HepG2 (cell line): ENCODE results near the gene SRSF4. TPM values are rescaled to one million over a fixed set of nuclear protein-coding genes. Genes with fewer than 3 reads are reported as not detected.

Source experiments
- ATAC-seq: fragments of 200-7000 bp; cut with Tn5 transposase; 3 replicates; pipeline ENCODE4 v1.9.1; 2020; ENCODE audit warnings: mild to moderate bottlenecking, moderate library complexity
- BruUV-seq: library from RNA; stranded (reverse); fragments of 400-500 nt; replicated peaks from 2 replicates; lab custom pipeline; 2021; lab: Mats Ljungman, UMichigan
- CTCF ChIA-PET: fragments of 300-600 bp; formaldehyde crosslinking; extraction: SDS; loops from one replicate; lab custom pipeline; 2021; ENCODE audit warnings: low total read pairs, inconsistent platforms, low intra/inter-chr PET ratio; lab: Yijun Ruan, JAX
- POLR2A ChIA-PET: fragments of 350-600 bp; sonication (Branson Sonifier 250); formaldehyde crosslinking; loops from one replicate; lab custom pipeline; 2020; ENCODE audit warnings: antibody characterized with exemption, inconsistent platforms; lab: Yijun Ruan, JAX
- DNase-seq: peaks from one replicate; pipeline ENCODE4 v3.0.0-alpha.2; 2015; ENCODE audit warnings: low spot score
- FAIRE-seq: peaks from 3 replicates; lab custom pipeline; 2011; peaks lifted over from hg19 to GRCh38; lab: Jason Lieb, UNC
- H2AFZ ChIP-seq: one replicate; pipeline ENCODE4 v1.6.1; 2011; ENCODE audit warnings: low read length, inconsistent platforms
- H3K27ac ChIP-seq: fragments of 300-600 bp; 3 replicates; pipeline ENCODE4 v1.8.0; 2011; ENCODE audit warnings: mixed run types, mild to moderate bottlenecking, mixed read lengths, low read length, inconsistent platforms; ENCODE audit not compliant: insufficient read depth; ENCODE audit errors: extremely low read length
- H3K27me3 ChIP-seq, 2 experiments: fragments of 200-600 bp in 1 of 2; 2 replicates in 1 of 2; 3 replicates in 1 of 2; pipeline versions ENCODE4 v1.6.0 to v1.8.0; 2011; ENCODE audit warnings: low read length in 2 of 2, mild to moderate bottlenecking in 2 of 2, moderate library complexity in 2 of 2, inconsistent platforms in 1 of 2; ENCODE audit not compliant: insufficient read depth in 2 of 2, control insufficient read depth in 1 of 2
- H3K36me3 ChIP-seq, 2 experiments: fragments of 200-600 bp in 1 of 2; replicated peaks in 1 of 2; 2 replicates in 1 of 2; 3 replicates in 1 of 2; pipeline versions ENCODE4 v1.5.1 to v1.8.0; 2011; ENCODE audit warnings: low read length in 2 of 2, inconsistent platforms in 1 of 2; ENCODE audit not compliant: insufficient read depth in 2 of 2, control insufficient read depth in 1 of 2
- H3K4me1 ChIP-seq: 2 replicates; pipeline ENCODE4 v1.5.1; 2012; ENCODE audit warnings: low read length, inconsistent platforms; ENCODE audit not compliant: insufficient read depth
- H3K4me2 ChIP-seq: 2 replicates; pipeline ENCODE4 v1.6.0; 2011; ENCODE audit warnings: low read depth, low read length, inconsistent platforms
- H3K4me3 ChIP-seq, 3 experiments: fragments of 200-600 bp in 1 of 3; sonication (generic), shearing (Covaris generic) in 1 of 3; replicated peaks in 1 of 3; 2 replicates each; pipeline ENCODE4 v1.5.1; 2011 to 2016; ENCODE audit warnings: low read length in 3 of 3, inconsistent platforms in 2 of 3, low read depth in 2 of 3, mild to moderate bottlenecking in 2 of 3, control low read depth in 1 of 3, mixed read lengths in 1 of 3; ENCODE audit not compliant: insufficient read depth in 1 of 3
- H3K79me2 ChIP-seq: one replicate; pipeline ENCODE4 v1.6.1; 2011; ENCODE audit warnings: low read length, inconsistent platforms; ENCODE audit not compliant: insufficient read depth
- H3K9ac ChIP-seq: 2 replicates; pipeline ENCODE4 v1.6.0; 2011; ENCODE audit warnings: mild to moderate bottlenecking, low read depth, low read length, inconsistent platforms; ENCODE audit not compliant: insufficient read depth
- H3K9me3 ChIP-seq: 2 replicates; pipeline ENCODE4 v1.5.1; 2012; ENCODE audit warnings: mild to moderate bottlenecking, low read length
- H4K20me1 ChIP-seq: 2 replicates; pipeline ENCODE4 v1.6.0; 2011; ENCODE audit warnings: inconsistent platforms, mild to moderate bottlenecking, low read length, moderate library complexity; ENCODE audit not compliant: insufficient read depth
- CCDC6 ChIP-seq: sonication (generic); formaldehyde crosslinking; IDR thresholded peaks from 2 replicates; pipeline ENCODE4 v1.8.1; 2022; ENCODE audit warnings: mild to moderate bottlenecking, missing genetic modification reagents, moderate library complexity
- PAWR ChIP-seq: sonication (generic); formaldehyde crosslinking; IDR thresholded peaks from 2 replicates; pipeline ENCODE4 v1.4.0; 2020; ENCODE audit warnings: missing genetic modification reagents, mild to moderate bottlenecking, borderline replicate concordance
- TMF1 ChIP-seq: sonication (generic); formaldehyde crosslinking; IDR thresholded peaks from 2 replicates; pipeline ENCODE4 v1.8.1; 2022; ENCODE audit warnings: low read depth, missing genetic modification reagents
- ZFP41 ChIP-seq: sonication (generic); formaldehyde crosslinking; IDR thresholded peaks from 2 replicates; pipeline ENCODE4 v1.4.0; 2020; ENCODE audit warnings: mild to moderate bottlenecking, missing genetic modification reagents, borderline replicate concordance
- ZFP62 ChIP-seq: sonication (generic); formaldehyde crosslinking; IDR thresholded peaks from 2 replicates; pipeline ENCODE4 v1.4.0; 2020; ENCODE audit warnings: missing genetic modification reagents
- WGBS: methylation state at CpG from one replicate; pipeline ENCODE4 v1.1.6; 2017; ENCODE audit warnings: low lambda C conversion rate; 5-methylcytosine and 5-hydroxymethylcytosine counted together
- in situ Hi-C: cut with HindIII; loops from 2 replicates; pipeline ENCODE4 v1.10.0; 2017; ENCODE audit warnings: low pct_unique_long_range_greater_than_20kb; ENCODE audit not compliant: extremely low pct_ligation_motif_present
- intact Hi-C: fragments of 100-400 bp; cut with micrococcal nuclease; formaldehyde crosslinking; loops from one replicate; pipeline ENCODE4 v1.10.0; 2022; ENCODE audit not compliant: unreplicated experiment
- polyA plus RNA-seq, 8 experiments: library from polyadenylated mRNA; depleted of rRNA in 3 of 8; stranded (reverse) in 7 of 8; unstranded in 1 of 8; fragments of >200 nt; fragmentation: Illumina TruSeq in 4 of 8; extraction: Trizol in 4 of 8; gene quantifications; 2 replicates each; pipeline versions ENCODE4 v1.2.1 to v1.2.3, GENCODE V29; 2011 to 2016; ENCODE audit warnings: low read depth in 4 of 8, missing spikeins in 1 of 8, mixed read lengths in 1 of 8; ENCODE audit not compliant: insufficient read depth in 1 of 8
- total RNA-seq, 5 experiments: library from RNA; depleted of rRNA; stranded (reverse); fragments of >200 nt; fragmentation: Illumina TruSeq; extraction: Trizol; gene quantifications; 2 replicates each; pipeline ENCODE4 v1.2.3, GENCODE V29; 2016; ENCODE audit warnings: low read depth in 1 of 5
- TF ChIP-seq, protein P1 (sequence below), 2 experiments: sonication (generic) in 1 of 2; formaldehyde crosslinking in 1 of 2; IDR thresholded peaks; 2 replicates each; pipeline versions ENCODE4 v1.4.0 to v1.6.1; 2018 to 2020; ENCODE audit warnings: missing genetic modification reagents in 2 of 2, borderline replicate concordance in 1 of 2, low read depth in 1 of 2, mild to moderate bottlenecking in 1 of 2, missing biosample characterization in 1 of 2
- TF ChIP-seq, protein P2 (sequence below): sonication (generic); formaldehyde crosslinking; conservative IDR thresholded peaks from 2 replicates; pipeline ENCODE4 v1.8.0; 2022; ENCODE audit warnings: missing genetic modification reagents

The SRSF4 gene
- total and polyA plus RNA-seq, 2 of the 13 experiments (the other 11 are each of a cell fraction or from before 2014, with no cell fraction given): 37.7 to 50.9 TPM

DNA sequence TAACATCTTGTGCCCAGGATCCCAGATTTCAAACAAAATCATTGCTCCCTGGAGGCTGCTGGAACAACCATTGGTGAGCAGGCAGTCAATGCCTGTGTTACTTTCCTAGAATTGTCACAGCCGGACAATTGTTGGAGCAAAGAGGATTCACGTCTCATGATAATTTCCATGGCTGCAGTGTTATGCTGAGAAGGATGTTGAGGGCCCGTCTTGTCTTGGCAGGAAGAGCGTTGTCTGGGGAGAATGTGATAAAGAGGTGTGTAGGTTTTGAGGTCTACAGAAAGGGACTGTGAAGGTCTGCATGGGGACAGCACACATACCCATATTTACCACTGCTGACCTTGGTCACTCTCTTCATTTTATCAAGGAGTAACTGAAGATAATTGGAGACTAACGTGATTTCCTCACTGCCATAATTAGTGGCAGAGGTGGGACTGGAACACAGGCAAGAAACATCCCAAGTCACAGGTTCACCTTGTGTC is 42.7 kb upstream of the SRSF4 start:
- Histone ChIP-seq H3K9me3 (no peaks in the 10 kb centered on the region), H4K20me1 (no peaks in the 10 kb centered on the region), H3K4me1 (peaks cover 40% of the 10 kb centered on the region), H3K4me2 (no peak overlapping the region), H3K36me3 (peaks cover 0 to 7% of the 10 kb centered on the region in 2 experiments; a peak in 3 of 5 replicates), H3K9ac (no peak overlapping the region), H3K79me2 (peaks cover 3% of the 10 kb centered on the region), H3K4me3 (no peak overlapping the region), H3K27ac (no peak overlapping the region), H3K27me3 (no peaks in the 10 kb centered on the region), H2AFZ (no peak overlapping the region)
- ATAC-seq: no peak
- in situ Hi-C loops (no loop called here), intact Hi-C loops (no loop called here)
- WGBS: 93% methylated on average over 5 of the region's 5 CpGs
- TF ChIP-seq TMF1: no peak
- TF ChIP-seq, protein P1, sequence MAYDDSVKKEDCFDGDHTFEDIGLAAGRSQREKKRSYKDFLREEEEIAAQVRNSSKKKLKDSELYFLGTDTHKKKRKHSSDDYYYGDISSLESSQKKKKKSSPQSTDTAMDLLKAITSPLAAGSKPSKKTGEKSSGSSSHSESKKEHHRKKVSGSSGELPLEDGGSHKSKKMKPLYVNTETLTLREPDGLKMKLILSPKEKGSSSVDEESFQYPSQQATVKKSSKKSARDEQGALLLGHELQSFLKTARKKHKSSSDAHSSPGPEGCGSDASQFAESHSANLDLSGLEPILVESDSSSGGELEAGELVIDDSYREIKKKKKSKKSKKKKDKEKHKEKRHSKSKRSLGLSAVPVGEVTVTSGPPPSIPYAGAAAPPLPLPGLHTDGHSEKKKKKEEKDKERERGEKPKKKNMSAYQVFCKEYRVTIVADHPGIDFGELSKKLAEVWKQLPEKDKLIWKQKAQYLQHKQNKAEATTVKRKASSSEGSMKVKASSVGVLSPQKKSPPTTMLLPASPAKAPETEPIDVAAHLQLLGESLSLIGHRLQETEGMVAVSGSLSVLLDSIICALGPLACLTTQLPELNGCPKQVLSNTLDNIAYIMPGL (CRISPR knock-in tag; IDR thresholded peaks at IDR 0.05; ENCODE audit: borderline replicate concordance in 1 of 2, low read depth in 1 of 2): no peak
- TF ChIP-seq, protein P2, sequence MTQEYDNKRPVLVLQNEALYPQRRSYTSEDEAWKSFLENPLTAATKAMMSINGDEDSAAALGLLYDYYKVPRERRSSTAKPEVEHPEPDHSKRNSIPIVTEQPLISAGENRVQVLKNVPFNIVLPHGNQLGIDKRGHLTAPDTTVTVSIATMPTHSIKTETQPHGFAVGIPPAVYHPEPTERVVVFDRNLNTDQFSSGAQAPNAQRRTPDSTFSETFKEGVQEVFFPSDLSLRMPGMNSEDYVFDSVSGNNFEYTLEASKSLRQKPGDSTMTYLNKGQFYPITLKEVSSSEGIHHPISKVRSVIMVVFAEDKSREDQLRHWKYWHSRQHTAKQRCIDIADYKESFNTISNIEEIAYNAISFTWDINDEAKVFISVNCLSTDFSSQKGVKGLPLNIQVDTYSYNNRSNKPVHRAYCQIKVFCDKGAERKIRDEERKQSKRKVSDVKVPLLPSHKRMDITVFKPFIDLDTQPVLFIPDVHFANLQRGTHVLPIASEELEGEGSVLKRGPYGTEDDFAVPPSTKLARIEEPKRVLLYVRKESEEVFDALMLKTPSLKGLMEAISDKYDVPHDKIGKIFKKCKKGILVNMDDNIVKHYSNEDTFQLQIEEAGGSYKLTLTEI (CRISPR knock-in tag): no peak
- TF ChIP-seq PAWR (CRISPR knock-in tag): no peak
- TF ChIP-seq CCDC6 (CRISPR knock-in tag): no peak
- TF ChIP-seq ZFP41 (CRISPR knock-in tag): no peak
- no peak for TF ChIP-seq ZFP62 (CRISPR knock-in tag)
- CTCF ChIA-PET: no interaction called here
- POLR2A ChIA-PET: no interaction called here
- no peak for DNase-seq
- BruUV-seq: no TSS peak
- FAIRE-seq: no peak
